ENCODE results near the gene MBNL1. TPM values are rescaled to one million over a fixed set of nuclear protein-coding genes. Genes with fewer than 3 reads are reported as not detected.

MBNL1 gene
- total RNA-seq, 1 experiment from 2014 or later = 200 TPM

GRCh38 chr3:152350139-152350538 is 81.4 kb downstream of the MBNL1 start:
- H3K27ac ChIP-seq (ENCODE audit: low read depth, low read length) = peak overlapping the region; percentile 28; the same call in 1 of the 2 replicates
- H3K9ac ChIP-seq (ENCODE audit: low read length) = no peak overlapping the region
- H3K27me3 ChIP-seq (ENCODE audit: insufficient read depth, low read length) = no peaks in the 10 kb centered on the region
- H2AFZ ChIP-seq (ENCODE audit: low read depth, low read length, poor library complexity, severe bottlenecking) = no peak overlapping the region
- H3K4me1 ChIP-seq (ENCODE audit: control insufficient read depth in 1 of 2, insufficient read depth in 2 of 2, low read length in 2 of 2) = peaks cover 39 to 41% of the 10 kb centered on the region in 2 experiments
- peak; percentile 46; the same call in 1 of the 2 replicates for TF ChIP-seq FOSL1 (IDR thresholded peaks at IDR 0.05; ENCODE audit: low read depth)
- no peak for TF ChIP-seq ELF1 (IDR thresholded peaks at IDR 0.05; ENCODE audit: borderline replicate concordance, low read depth)
- TF ChIP-seq ZNF274 (IDR thresholded peaks at IDR 0.05; ENCODE audit: low read depth, low read length) = no peak
- no peak for TF ChIP-seq TCF7L2 (IDR thresholded peaks at IDR 0.05; ENCODE audit: borderline replicate concordance, extremely low read depth, insufficient read depth, insufficient read length)
- TF ChIP-seq, protein P1, sequence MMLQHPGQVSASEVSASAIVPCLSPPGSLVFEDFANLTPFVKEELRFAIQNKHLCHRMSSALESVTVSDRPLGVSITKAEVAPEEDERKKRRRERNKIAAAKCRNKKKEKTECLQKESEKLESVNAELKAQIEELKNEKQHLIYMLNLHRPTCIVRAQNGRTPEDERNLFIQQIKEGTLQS (IDR thresholded peaks at IDR 0.05) = no peak
- no peak for TF ChIP-seq RAD21 (IDR thresholded peaks at IDR 0.05; ENCODE audit: low read depth)
- no peak for TF ChIP-seq POLR2A (IDR thresholded peaks at IDR 0.05; ENCODE audit: borderline replicate concordance, extremely low read depth, insufficient read depth, insufficient read length)
- TF ChIP-seq CEBPB (IDR thresholded peaks at IDR 0.05; ENCODE audit: low read depth) = no peak
- ChIA-PET RAD21 (ENCODE audit: low non-redundant PET in 1 of 2, low total read pairs in 2 of 2, uncharacterized antibody in 2 of 2, unreplicated experiment in 2 of 2) (no interaction called here), CTCF (no interaction called here), POLR2A (no interaction called here)
- DNase-seq (ENCODE audit: low read depth, low spot score) (no peak), ATAC-seq (peak; percentile 53)
- intact Hi-C loops (cut with micrococcal nuclease) = no loop called here
- H3K9me2 ChIP-seq (ENCODE audit: insufficient read depth) = 0 out of 2 replicates have a peak, but pooled peaks cover 5% of the 10 kb centered on the region
- peaks cover 0 to 5% of the 10 kb centered on the region in 2 experiments; a peak in 1 of 4 replicates for H3K36me3 ChIP-seq (ENCODE audit: control insufficient read depth in 1 of 2, insufficient read depth in 2 of 2, low read length in 2 of 2)
- H3K4me2 ChIP-seq (ENCODE audit: low read length) = peak overlapping the region; percentile 40
- H3K9me3 ChIP-seq (ENCODE audit: control insufficient read depth in 1 of 2, insufficient read depth in 1 of 2, low read depth in 1 of 2, low read length in 2 of 2) = no peaks in the 10 kb centered on the region
- no TSS peak for BruUV-seq (replicated peaks)
- H3K79me2 ChIP-seq (ENCODE audit: insufficient read depth, low read length) = peaks cover 99% of the 10 kb centered on the region
- no peak overlapping the region for H3K4me3 ChIP-seq (replicated peaks in 1 of 2; ENCODE audit: low read depth in 1 of 2, low read length in 2 of 2)
- H4K20me1 ChIP-seq (ENCODE audit: insufficient read depth) = 0 out of 2 replicates have a peak, but pooled peaks cover 8% of the 10 kb centered on the region

- Histone ChIP-seq H3K9ac (ENCODE audit: low read length) (no peak overlapping the region), H3K9me2 (ENCODE audit: insufficient read depth) (0 out of 2 replicates have a peak, but pooled peaks cover 5% of the 10 kb centered on the region), H3K36me3 (ENCODE audit: control insufficient read depth in 1 of 2, insufficient read depth in 2 of 2, low read length in 2 of 2) (peaks cover 0 to 5% of the 10 kb centered on the region in 2 experiments; a peak in 1 of 4 replicates), H3K4me3 (replicated peaks in 1 of 2; ENCODE audit: low read depth in 1 of 2, low read length in 2 of 2) (no peak overlapping the region), H3K27me3 (ENCODE audit: insufficient read depth, low read length) (no peaks in the 10 kb centered on the region), H3K4me1 (ENCODE audit: control insufficient read depth in 1 of 2, insufficient read depth in 2 of 2, low read length in 2 of 2) (peaks cover 36 to 41% of the 10 kb centered on the region in 2 experiments), H2AFZ (ENCODE audit: low read depth, low read length, poor library complexity, severe bottlenecking) (no peak overlapping the region), H3K27ac (ENCODE audit: low read depth, low read length) (peak overlapping the region; percentile 28; the same call in 1 of the 2 replicates), H3K9me3 (ENCODE audit: control insufficient read depth in 1 of 2, insufficient read depth in 1 of 2, low read depth in 1 of 2, low read length in 2 of 2) (no peaks in the 10 kb centered on the region), H3K4me2 (ENCODE audit: low read length) (no peak overlapping the region), H4K20me1 (ENCODE audit: insufficient read depth) (0 out of 2 replicates have a peak, but pooled peaks cover 8% of the 10 kb centered on the region), H3K79me2 (ENCODE audit: insufficient read depth, low read length) (peaks cover 99% of the 10 kb centered on the region)
- RAD21 ChIA-PET (ENCODE audit: low non-redundant PET in 1 of 2, low total read pairs in 2 of 2, uncharacterized antibody in 2 of 2, unreplicated experiment in 2 of 2) = no interaction called here
- intact Hi-C loops (cut with micrococcal nuclease) = no loop called here
- DNase-seq (ENCODE audit: low read depth, low spot score) (no peak), ATAC-seq (no peak)
- no TSS peak for BruUV-seq (replicated peaks)
- CTCF ChIA-PET = no interaction called here
- POLR2A ChIA-PET = no interaction called here
- no peak for TF ChIP-seq REST (IDR thresholded peaks at IDR 0.05; ENCODE audit: low read depth)
- TF ChIP-seq, protein P2, sequence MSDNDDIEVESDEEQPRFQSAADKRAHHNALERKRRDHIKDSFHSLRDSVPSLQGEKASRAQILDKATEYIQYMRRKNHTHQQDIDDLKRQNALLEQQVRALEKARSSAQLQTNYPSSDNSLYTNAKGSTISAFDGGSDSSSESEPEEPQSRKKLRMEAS (IDR thresholded peaks at IDR 0.05) = no peak
- TF ChIP-seq JUND (IDR thresholded peaks at IDR 0.05) = no peak
- TF ChIP-seq ZBTB33 (IDR thresholded peaks at IDR 0.05; ENCODE audit: extremely low read depth, insufficient replicate concordance, low read length) = no peak
- no peak for TF ChIP-seq EGR1 (IDR thresholded peaks at IDR 0.05; ENCODE audit: low read depth)
- TF ChIP-seq, protein P1 (IDR thresholded peaks at IDR 0.05) = no peak
- no peak for TF ChIP-seq POLR2A (IDR thresholded peaks at IDR 0.05; ENCODE audit: borderline replicate concordance, extremely low read depth, insufficient read depth, insufficient read length)
- no peak for TF ChIP-seq CBX3 (IDR thresholded peaks at IDR 0.05; ENCODE audit: low read depth)
- no peak for TF ChIP-seq ZFX (IDR thresholded peaks at IDR 0.05)
Observed at GRCh38 chr3:152350776-152351175, 82.0 kb downstream of the MBNL1 start.
